Measurements from ENCODE around the gene TSC22D3.

DNA sequence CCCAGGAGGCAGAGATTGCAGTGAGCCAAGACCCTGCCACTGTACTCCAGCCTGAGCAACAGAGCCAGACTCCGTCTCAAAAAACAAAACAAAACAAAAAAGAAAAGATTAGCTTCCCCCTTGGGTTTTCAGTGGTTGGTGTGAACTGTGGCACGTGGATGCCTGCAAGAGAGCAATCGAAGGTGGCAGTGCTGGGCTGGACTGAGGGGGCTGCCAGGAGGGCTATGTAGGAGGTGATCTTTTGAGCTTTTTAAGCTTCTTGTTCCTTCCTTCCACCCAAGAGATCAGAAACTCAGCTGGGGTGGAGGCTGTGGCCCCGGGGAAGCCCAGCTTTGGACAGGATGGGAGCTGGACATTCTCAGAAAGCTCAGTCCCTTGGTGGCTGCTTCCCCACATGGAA lies 97.7 kb downstream of the TSC22D3 start:
- TF ChIP-seq CTCF (IDR thresholded peaks at IDR 0.05; ENCODE audit: low read depth, low read length), result no peak
- TF ChIP-seq, protein P1, sequence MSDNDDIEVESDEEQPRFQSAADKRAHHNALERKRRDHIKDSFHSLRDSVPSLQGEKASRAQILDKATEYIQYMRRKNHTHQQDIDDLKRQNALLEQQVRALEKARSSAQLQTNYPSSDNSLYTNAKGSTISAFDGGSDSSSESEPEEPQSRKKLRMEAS (IDR thresholded peaks at IDR 0.05; ENCODE audit: low read depth, low read length), result no peak
- TF ChIP-seq POLR2A (IDR thresholded peaks at IDR 0.05; ENCODE audit: extremely low read depth, insufficient read length), result no peak
